Cardiac muscle cell (in vitro differentiated cells and primary cell): ENCODE data around the gene TERT. TPM values are rescaled to one million over a fixed set of nuclear protein-coding genes. Genes with fewer than 3 reads are reported as not detected.

Source experiments
- DNase-seq, 2 donors: peaks; one replicate each; pipeline versions ENCODE4 v3.0.0 to v3.0.0-alpha.2; 2010 to 2017; ENCODE audit warnings: low read depth in 1 of 2, low spot score in 1 of 2
- H3K27ac ChIP-seq: fragments of 200-600 bp; sonication (generic); 2 replicates; pipeline ENCODE4 v1.5.1; 2016
- H3K27me3 ChIP-seq: fragments of 200-600 bp; sonication (generic); 2 replicates; pipeline ENCODE4 v1.6.0; 2016; ENCODE audit warnings: control low read depth
- H3K36me3 ChIP-seq: fragments of 200-600 bp; sonication (generic); 2 replicates; pipeline ENCODE4 v1.5.1; 2016; ENCODE audit warnings: control low read depth
- H3K4me1 ChIP-seq: fragments of 200-600 bp; sonication (generic); 2 replicates; pipeline ENCODE4 v1.8.1; 2017; ENCODE audit warnings: low read depth, mild to moderate bottlenecking, mixed run types
- H3K4me3 ChIP-seq: fragments of 200-600 bp; sonication (generic); 2 replicates; pipeline ENCODE4 v1.5.1; 2016; ENCODE audit warnings: mild to moderate bottlenecking
- H3K9me3 ChIP-seq: fragments of 200-600 bp; sonication (generic); 2 replicates; pipeline ENCODE4 v1.5.1; 2017; ENCODE audit warnings: low read depth, mild to moderate bottlenecking, control low read depth
- polyA plus RNA-seq: library from polyadenylated mRNA; unstranded; fragments of >200 nt; fragmentation: Nextera tagmentation; extraction: Ambion mirVana; gene quantifications from 2 replicates; pipeline ENCODE4 v1.2.1, GENCODE V29; 2016
- total RNA-seq: library from RNA; depleted of rRNA; stranded (reverse); fragments of >200 nt; gene quantifications from 2 replicates; pipeline ENCODE4 v1.2.3, GENCODE V29; 2016
- TF ChIP-seq, protein P1 (sequence below): IDR thresholded peaks from 2 replicates; pipeline ENCODE4 v1.5.1; 2012; ENCODE audit warnings: low read depth, mild to moderate bottlenecking, low read length

Gene TERT
- total and polyA plus RNA-seq, 2 experiments from 2014 or later: 0.30 TPM; not detected in 1

DNA sequence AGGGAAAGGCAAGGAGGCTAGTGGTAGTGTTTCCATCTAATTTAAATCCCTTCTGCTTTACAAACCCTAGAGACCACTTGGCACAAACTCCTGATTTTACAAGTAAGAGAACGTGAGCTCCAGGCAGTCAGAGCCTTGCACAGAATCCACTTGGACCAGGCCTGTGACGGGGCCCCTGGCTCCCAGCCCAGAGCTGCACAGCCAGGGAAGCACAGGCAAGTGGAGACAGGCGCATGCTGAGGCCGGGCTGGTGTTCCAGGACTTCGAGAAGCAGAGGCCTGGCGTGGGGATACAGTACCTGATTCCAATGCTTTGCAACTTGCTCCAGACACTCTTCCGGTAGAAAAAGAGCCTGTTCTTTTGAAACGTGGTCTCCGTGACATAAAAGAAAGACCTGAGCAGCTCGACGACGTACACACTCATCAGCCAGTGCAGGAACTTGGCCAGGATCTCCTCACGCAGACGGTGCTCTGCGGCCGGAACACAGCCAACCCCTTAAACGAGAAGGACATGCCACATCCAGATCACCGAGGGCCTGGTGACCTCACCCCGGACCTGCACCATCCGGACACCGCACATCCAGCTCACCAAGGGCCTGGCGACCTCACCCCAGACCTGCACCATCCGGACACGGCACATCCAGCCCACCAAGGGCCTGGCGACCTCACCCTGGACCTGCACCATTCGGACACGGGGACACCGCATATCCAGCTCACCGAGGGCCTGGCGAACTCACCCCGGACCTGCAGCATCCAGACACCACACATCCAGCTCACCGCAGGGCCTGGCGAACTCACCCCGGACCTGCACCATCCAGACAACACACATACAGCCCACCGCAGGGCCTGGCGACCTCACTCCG is 12.5 kb downstream of the TERT start:
- no peak for DNase-seq
- no peak overlapping the region for H3K4me3 ChIP-seq
- H3K27me3 ChIP-seq: no peaks in the 10 kb centered on the region
- TF ChIP-seq, protein P1, sequence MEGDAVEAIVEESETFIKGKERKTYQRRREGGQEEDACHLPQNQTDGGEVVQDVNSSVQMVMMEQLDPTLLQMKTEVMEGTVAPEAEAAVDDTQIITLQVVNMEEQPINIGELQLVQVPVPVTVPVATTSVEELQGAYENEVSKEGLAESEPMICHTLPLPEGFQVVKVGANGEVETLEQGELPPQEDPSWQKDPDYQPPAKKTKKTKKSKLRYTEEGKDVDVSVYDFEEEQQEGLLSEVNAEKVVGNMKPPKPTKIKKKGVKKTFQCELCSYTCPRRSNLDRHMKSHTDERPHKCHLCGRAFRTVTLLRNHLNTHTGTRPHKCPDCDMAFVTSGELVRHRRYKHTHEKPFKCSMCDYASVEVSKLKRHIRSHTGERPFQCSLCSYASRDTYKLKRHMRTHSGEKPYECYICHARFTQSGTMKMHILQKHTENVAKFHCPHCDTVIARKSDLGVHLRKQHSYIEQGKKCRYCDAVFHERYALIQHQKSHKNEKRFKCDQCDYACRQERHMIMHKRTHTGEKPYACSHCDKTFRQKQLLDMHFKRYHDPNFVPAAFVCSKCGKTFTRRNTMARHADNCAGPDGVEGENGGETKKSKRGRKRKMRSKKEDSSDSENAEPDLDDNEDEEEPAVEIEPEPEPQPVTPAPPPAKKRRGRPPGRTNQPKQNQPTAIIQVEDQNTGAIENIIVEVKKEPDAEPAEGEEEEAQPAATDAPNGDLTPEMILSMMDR: no peak
- no peaks in the 10 kb centered on the region for H3K4me1 ChIP-seq
- H3K36me3 ChIP-seq: no peaks in the 10 kb centered on the region
- no peaks in the 10 kb centered on the region for H3K9me3 ChIP-seq
- H3K27ac ChIP-seq: no peak overlapping the region

DNA sequence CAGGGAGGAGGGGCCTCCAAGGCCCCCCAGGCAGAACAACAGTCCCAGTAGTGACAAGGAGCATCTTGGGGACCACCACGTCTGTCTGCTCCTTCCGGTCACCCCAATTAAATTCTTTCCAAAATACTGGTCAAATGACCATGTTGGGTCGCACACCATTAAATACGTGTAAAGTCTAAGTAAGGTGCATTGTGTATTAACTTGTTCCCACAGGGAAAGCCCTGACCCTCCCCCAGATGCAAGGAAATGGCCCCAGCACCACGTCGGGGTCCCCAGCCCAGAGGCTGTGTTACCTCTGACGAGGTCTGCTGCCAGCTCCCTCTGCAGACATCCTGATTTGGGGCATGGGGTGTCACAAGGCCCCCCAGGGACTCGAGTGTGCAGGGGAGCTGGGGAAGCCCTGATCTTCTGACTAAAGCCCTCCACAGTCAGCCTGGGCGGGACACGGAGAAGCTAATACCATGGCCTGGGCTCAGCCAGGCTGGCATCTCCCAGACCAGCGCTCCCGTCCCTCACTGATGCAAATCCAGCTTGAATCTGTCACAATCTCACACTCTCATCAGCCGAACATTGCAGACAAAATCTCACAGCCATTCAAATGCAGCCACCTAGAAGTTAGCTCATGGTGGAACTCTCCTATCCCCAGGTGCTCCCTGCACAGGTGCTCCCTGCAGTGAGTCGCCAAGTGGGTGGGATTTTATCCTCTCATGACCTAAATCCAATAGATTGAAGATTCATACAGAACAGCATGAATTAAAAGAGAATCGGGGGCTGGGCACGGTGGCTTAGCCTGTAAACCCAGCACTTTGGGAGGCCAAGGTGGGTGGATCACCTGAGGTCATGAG is 13.6 kb downstream of the TERT start:
- Histone ChIP-seq H3K9me3 (no peaks in the 10 kb centered on the region), H3K36me3 (no peaks in the 10 kb centered on the region), H3K27me3 (no peaks in the 10 kb centered on the region), H3K4me1 (no peaks in the 10 kb centered on the region), H3K4me3 (no peak overlapping the region), H3K27ac (no peak overlapping the region)
- no peak for DNase-seq
- TF ChIP-seq, protein P1: no peak

DNA sequence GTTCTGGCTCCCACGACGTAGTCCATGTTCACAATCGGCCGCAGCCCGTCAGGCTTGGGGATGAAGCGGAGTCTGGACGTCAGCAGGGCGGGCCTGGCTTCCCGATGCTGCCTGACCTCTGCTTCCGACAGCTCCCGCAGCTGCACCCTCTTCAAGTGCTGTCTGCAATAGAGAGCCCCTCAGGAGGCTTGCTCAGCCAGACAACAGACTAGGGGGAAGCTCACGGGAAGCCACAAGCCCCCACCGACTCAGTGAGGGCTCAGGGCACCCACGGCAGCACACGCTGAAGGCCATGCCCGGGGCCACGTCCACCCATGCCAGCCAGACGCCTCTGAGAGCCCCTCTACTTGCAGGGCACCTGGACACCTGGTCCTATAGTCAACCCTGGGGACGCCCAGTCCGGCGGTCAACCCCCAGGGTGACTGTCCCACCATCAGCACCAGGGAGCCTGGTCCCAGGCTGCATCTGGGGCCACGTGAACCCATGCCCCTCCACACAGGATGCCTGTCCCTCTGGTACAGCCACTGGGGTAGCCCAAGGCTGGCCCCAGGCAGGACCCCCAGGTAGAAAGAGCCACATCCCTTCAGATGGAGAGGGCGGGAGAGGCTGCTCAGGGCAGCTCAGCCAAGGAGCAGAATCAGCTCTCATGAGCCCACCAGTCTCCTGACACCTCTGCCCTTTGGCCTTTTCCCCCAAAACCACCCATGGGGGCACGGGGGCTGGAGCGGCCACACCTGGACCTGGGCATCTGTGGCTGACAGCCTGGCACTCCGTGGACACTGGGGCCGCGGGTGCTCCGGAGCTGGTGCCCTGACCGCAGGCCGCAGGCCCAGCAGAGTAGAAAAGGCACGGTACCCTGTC is 14.5 kb downstream of the TERT start:
- Histone ChIP-seq H3K27ac (no peak overlapping the region), H3K27me3 (no peaks in the 10 kb centered on the region), H3K9me3 (no peaks in the 10 kb centered on the region), H3K36me3 (no peaks in the 10 kb centered on the region), H3K4me3 (no peak overlapping the region), H3K4me1 (no peaks in the 10 kb centered on the region)
- TF ChIP-seq, protein P1: no peak
- no peak for DNase-seq

DNA sequence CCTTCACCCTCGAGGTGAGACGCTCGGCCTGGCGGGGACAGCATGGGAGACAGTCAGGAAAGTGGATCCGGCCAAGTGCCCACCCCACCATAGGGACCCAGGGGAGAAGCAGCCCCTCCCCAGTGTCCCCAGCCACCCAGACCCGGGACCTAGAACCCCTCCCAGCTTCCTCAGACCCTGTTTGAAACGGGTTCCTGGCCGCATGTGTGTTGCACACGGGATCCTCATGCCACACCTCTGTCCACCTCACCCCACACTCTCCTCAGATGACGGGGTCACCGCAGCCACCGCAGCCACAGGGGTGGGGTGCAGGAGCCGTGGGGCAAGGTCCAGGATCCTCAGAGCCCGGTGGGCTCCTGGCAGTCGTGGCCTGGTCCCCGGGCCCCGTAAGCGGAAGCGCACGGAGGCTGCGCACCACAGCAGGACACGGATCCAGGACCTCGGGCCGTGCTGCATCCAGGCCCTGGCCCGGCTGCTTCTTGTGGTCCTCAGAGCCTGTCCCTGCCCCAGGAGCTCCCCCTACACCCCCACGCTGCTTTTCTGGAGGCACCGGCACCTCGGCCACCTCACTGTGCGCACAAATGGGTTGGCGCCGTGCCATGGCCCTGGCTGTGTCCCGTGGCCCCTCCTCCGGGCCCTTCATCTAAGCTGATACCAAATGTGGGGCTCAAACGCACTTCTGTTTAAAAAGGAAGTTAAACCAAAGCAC is 15.3 kb downstream of the TERT start:
- TF ChIP-seq, protein P1: no peak
- no peaks in the 10 kb centered on the region for H3K36me3 ChIP-seq
- no peak for DNase-seq

More for the DNA sequence above, 15.3 kb downstream of the TERT start:
- H3K4me3 ChIP-seq: no peak overlapping the region
- H3K27me3 ChIP-seq: no peaks in the 10 kb centered on the region
- H3K27ac ChIP-seq: no peak overlapping the region
- H3K4me1 ChIP-seq: no peaks in the 10 kb centered on the region
- no peaks in the 10 kb centered on the region for H3K9me3 ChIP-seq
